T-helper 2 cell treated with Interferon-gamma antibody and Interleukin-4, amounts not matched to agents 5 μg/mL and 100 μg/mL, for 36 hours (primary cell): ENCODE data around the gene GMEB2.
"Not testable (repeated sequence)": the region's sequence is repeated elsewhere in the genome, so short reads cannot be mapped to it uniquely, and the experiment has no call there.

Experiments
- DNase-seq: peaks from one replicate; pipeline ENCODE4 v3.0.0; 2021; ENCODE audit warnings: low spot score
- H3K27ac Mint-ChIP-seq: one replicate; pipeline ENCODE4 v1.8.0; 2021; ENCODE audit warnings: mild to moderate bottlenecking, mixed read lengths
- H3K27me3 Mint-ChIP-seq: one replicate; pipeline ENCODE4 v1.8.0; 2021; ENCODE audit warnings: low read depth, mixed read lengths
- H3K36me3 Mint-ChIP-seq: one replicate; pipeline ENCODE4 v1.8.0; 2021; ENCODE audit warnings: low read depth, mixed read lengths
- H3K4me1 Mint-ChIP-seq: one replicate; pipeline ENCODE4 v1.8.0; 2021; ENCODE audit warnings: low read depth, mixed read lengths
- H3K4me3 Mint-ChIP-seq: one replicate; pipeline ENCODE4 v1.8.0; 2022; ENCODE audit warnings: mild to moderate bottlenecking, moderate library complexity, mixed read lengths
- H3K9me3 Mint-ChIP-seq: one replicate; pipeline ENCODE4 v1.8.0; 2021; ENCODE audit warnings: mixed read lengths

Gene GMEB2

DNA sequence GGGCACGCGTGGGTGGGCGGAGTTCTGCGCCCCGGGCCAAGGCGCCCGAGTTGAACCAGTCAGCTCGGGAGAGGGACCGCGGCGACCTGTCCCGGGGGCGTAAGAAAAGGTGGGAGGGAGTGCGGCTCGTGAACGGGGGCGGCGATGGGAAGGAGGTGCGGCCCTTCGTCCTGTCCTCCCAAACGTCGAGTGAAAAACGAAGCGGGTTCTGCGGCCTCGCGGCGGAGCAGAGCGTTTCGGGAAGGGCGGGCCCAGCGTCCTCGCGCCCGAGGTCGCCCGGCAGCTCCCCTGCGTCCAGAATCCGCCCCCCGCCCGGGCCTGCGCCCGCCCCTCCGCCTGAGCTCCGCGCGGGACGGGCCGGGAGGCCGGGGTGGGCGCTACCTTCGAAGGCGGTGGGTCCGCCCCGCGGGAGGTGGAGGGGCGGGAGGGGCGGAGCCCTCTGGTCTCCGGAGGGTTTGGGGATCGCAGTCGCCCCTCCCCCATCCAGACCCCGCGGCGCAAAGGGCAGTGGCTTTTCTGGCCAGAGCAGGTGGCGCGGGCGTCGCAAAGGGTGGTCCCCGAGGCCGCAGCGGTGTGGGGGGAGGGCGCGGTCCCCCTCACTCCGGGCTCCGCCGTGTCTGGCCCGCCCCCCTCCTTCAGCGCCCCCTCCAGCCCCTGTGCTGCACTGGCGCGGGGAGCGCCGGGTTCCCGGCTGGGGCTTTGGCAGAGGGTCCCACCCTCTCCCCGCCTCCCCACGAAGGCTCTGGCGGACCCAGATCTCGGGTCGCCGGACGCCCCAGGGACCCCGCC lies 25.5 kb upstream of the GMEB2 start:
- Mint-ChIP-seq H3K27me3 (peaks cover 17% of the 10 kb centered on the region), H3K27ac (no peak overlapping the region), H3K4me1 (peaks cover 14% of the 10 kb centered on the region), H3K9me3 (no peaks in the 10 kb centered on the region), H3K4me3 (no peak overlapping the region), H3K36me3 (no peaks in the 10 kb centered on the region)
- DNase-seq: no peak

DNA sequence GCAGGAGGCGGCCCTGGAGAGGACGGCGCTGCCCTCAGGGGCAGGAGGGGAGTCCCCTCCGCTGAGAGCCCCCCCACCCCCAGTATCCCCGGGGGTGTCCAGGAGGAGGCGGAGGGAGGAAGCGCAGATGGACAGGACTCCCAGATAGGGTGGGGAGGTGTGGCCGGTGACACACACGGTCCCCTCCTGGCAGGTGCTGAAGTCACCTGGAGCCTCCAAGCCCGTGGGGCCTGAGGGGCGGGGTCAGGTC lies 25.0 kb upstream of the GMEB2 start:
- H3K27ac Mint-ChIP-seq: no peak overlapping the region
- no peak for DNase-seq

DNA sequence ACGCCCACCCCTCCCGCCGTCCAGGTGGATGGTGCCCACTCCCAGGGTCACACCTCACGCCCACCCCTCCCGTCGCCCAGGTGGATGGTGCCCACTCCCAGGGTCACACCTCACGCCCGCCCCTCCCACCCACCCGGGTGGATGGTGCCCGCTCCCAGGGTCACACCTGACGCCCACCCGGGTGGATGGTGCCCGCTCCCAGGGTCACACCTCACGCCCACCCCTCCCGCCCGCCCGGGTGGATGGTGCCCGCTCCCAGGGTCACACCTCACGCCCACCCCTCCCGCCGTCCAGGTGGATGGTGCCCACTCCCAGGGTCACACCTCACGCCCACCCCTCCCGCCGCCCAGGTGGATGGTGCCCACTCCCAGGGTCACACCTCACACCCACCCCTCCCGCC lies 23.6 kb upstream of the GMEB2 start:
- not testable (repeated sequence) for H3K4me3 Mint-ChIP-seq, H3K36me3 Mint-ChIP-seq, DNase-seq, H3K9me3 Mint-ChIP-seq, H3K27ac Mint-ChIP-seq
- peaks cover 20% of the 10 kb centered on the region for H3K27me3 Mint-ChIP-seq
- peaks cover 14% of the 10 kb centered on the region for H3K4me1 Mint-ChIP-seq

More for the DNA sequence above, 25.0 kb upstream of the GMEB2 start:
- peak overlapping the region; percentile 74 for H3K4me3 Mint-ChIP-seq
- no peaks in the 10 kb centered on the region for H3K9me3 Mint-ChIP-seq
- peaks cover 17% of the 10 kb centered on the region for H3K27me3 Mint-ChIP-seq
- peaks cover 14% of the 10 kb centered on the region for H3K4me1 Mint-ChIP-seq
- no peaks in the 10 kb centered on the region for H3K36me3 Mint-ChIP-seq

DNA sequence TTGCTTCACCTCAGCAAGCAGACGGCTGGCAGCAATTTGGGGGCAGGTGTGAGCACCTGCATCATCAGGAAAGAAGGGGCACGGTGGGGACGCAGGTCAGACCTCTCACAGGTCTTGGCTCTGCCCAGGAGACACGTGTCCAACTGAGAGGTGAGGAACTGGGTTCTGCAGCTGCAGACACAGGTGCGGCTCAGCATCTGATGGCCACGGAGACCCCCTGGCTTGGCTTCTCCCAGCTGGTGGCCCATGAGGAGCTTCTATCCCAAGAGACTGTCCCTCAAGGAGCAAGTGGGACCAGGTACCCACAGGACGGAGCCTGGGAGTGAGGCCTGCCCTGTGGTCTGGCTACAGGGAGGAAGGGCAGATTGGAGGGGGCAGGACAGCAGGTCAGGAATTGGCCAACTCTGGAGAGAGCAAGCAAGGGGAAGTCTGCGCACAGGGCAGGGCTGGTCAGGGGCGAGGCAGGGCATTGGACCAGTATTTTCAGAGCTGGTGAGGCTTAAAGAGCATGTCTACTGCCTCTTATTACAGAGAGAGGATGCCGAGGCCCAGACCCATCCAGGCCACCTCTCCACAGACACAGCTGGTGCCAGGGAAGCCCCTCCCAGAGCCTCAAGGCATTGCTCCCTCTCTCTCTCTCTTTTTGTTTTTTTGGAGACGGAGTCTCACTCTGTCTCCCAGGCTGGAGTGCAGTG lies 22.1 kb upstream of the GMEB2 start:
- Mint-ChIP-seq H3K4me1 (peaks cover 7% of the 10 kb centered on the region), H3K27me3 (peaks cover 16% of the 10 kb centered on the region), H3K4me3 (no peak overlapping the region), H3K27ac (no peak overlapping the region), H3K9me3 (no peaks in the 10 kb centered on the region), H3K36me3 (no peaks in the 10 kb centered on the region)
- no peak for DNase-seq

DNA sequence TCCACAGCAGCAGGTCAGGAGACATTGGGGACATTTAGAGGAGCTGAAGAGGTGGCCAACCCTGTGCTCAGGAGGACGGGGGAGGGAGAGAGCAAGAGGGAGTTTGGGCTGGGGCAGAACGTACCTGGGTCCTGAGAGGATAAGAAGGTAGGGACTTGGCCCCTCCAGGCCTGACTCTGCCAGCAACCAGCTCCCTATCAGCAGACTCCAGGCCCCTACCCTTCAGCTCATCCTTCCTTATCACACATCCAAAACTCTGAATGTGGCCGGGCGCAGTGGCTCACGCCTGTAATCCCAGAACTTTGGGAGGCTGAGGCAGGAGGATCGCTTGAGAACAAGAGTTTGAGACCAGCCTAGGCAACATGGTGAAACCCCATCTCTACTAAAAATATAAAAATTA lies 21.3 kb upstream of the GMEB2 start:
- Mint-ChIP-seq H3K27ac (no peak overlapping the region), H3K36me3 (no peaks in the 10 kb centered on the region), H3K4me3 (no peak overlapping the region), H3K27me3 (peaks cover 14% of the 10 kb centered on the region), H3K9me3 (no peaks in the 10 kb centered on the region), H3K4me1 (peaks cover 4% of the 10 kb centered on the region)
- no peak for DNase-seq

DNA sequence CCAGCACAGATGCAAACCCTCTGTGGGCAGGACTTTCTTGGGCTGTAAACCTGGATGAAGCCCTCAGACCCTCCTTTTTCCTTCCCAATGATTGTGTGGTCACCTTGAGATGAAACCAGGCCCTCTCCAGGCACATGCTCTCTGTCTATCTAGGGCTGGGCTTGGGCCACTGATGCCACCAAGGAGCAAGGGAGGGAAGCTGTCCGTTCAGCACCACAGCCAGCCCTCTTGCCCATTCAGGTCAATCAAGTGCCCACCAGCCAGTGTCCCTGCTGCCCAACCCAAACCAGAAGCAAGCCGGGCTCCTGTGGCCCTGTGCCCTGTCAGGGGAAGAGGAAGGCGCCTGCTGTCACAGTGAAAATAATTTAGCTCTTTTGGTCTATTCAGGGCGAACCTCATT lies 18.3 kb upstream of the GMEB2 start:
- H3K36me3 Mint-ChIP-seq: no peaks in the 10 kb centered on the region
- H3K4me3 Mint-ChIP-seq: no peak overlapping the region
- no peaks in the 10 kb centered on the region for H3K9me3 Mint-ChIP-seq
- peaks cover 1% of the 10 kb centered on the region for H3K4me1 Mint-ChIP-seq
- H3K27ac Mint-ChIP-seq: no peak overlapping the region
- DNase-seq: no peak
- H3K27me3 Mint-ChIP-seq: peaks cover 8% of the 10 kb centered on the region

DNA sequence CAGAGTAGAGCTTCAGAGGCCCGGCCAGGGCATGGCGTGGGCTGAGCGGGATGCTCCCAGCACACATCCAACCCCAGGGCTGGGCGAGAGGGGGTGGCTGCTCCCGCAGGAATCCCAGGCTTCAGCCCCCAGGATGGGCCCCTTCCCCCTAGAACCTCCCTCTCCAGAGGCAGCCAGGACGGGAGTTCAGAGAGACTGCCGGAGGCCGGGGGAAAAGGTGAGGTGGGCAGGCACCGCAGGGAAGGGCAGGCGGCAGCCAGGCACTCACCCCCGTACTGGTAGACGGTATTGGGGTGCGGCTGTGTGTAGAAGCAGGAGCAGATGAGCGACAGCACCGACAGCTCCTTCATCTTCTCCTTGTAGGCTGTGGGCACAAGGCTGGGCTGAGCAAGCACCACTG lies 17.0 kb upstream of the GMEB2 start:
- Mint-ChIP-seq H3K4me3 (no peak overlapping the region), H3K9me3 (no peaks in the 10 kb centered on the region), H3K27me3 (peaks cover 8% of the 10 kb centered on the region), H3K36me3 (peaks cover 9% of the 10 kb centered on the region), H3K4me1 (peaks cover 9% of the 10 kb centered on the region), H3K27ac (no peak overlapping the region)
- DNase-seq: no peak

DNA sequence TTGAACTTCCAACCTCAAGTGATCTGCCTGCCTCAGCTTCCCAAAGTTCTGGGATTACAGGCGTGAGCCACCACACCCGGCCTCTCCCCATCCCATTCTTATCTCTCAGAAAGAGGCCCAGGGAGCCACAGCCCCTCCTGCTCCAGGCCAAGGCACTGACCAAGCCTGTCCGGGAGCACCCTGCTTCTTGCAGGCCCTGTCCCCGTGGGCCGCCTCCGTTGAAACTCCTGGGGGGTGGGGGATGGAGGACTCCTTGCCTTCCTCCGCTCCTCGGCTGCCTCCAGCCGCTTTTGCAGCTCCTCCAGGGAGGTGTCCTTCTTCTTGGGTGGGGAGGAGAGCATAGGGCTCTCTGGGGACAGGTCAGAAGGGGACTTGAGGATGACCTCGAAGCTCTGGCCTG lies 16.6 kb upstream of the GMEB2 start:
- peaks cover 8% of the 10 kb centered on the region for H3K27me3 Mint-ChIP-seq
- no peaks in the 10 kb centered on the region for H3K9me3 Mint-ChIP-seq
- H3K27ac Mint-ChIP-seq: no peak overlapping the region
- peaks cover 10% of the 10 kb centered on the region for H3K4me1 Mint-ChIP-seq
- peaks cover 9% of the 10 kb centered on the region for H3K36me3 Mint-ChIP-seq
- DNase-seq: no peak
- H3K4me3 Mint-ChIP-seq: peak overlapping the region; percentile 71

DNA sequence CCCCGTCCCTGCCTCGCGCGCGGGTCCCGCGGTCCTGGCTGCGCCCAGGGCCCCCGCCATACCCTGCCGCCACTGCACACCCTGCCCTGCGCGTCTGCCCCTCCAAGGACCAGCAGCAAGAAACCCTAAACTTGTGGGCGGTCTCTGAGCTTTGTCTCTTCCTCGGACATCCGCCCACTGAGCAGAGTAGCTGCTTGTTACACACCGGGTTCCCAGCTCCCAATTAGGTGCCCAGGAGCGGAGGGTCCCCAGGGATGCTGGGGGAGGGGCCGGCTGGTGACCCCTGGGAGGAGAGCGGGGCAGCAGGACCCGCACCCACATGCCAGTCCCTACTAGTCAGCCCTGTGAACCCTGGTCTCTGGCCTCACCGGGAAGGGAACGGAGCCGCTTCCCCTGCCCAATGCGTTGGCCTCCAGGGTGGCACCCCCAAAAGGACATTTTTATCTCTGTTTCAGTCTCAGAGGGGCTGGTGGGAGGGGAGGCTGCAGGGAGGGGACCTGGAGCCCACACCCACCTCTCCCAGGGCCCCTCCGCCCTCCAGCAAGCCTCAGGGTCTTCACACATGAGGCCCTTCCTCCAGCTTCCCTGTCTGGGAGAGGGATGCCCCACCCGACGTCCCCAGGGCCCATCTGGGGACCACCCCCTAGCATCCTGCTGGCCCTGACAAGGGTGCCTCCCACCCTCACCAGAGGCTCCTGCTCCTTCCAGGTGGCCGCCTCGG lies 15.8 kb upstream of the GMEB2 start:
- no peaks in the 10 kb centered on the region for H3K9me3 Mint-ChIP-seq
- peak overlapping the region; percentile 71 for H3K4me3 Mint-ChIP-seq
- DNase-seq: no peak
- peaks cover 8% of the 10 kb centered on the region for H3K27me3 Mint-ChIP-seq
- peaks cover 13% of the 10 kb centered on the region for H3K4me1 Mint-ChIP-seq
- H3K36me3 Mint-ChIP-seq: peaks cover 11% of the 10 kb centered on the region
- H3K27ac Mint-ChIP-seq: peak overlapping the region; percentile 74

DNA sequence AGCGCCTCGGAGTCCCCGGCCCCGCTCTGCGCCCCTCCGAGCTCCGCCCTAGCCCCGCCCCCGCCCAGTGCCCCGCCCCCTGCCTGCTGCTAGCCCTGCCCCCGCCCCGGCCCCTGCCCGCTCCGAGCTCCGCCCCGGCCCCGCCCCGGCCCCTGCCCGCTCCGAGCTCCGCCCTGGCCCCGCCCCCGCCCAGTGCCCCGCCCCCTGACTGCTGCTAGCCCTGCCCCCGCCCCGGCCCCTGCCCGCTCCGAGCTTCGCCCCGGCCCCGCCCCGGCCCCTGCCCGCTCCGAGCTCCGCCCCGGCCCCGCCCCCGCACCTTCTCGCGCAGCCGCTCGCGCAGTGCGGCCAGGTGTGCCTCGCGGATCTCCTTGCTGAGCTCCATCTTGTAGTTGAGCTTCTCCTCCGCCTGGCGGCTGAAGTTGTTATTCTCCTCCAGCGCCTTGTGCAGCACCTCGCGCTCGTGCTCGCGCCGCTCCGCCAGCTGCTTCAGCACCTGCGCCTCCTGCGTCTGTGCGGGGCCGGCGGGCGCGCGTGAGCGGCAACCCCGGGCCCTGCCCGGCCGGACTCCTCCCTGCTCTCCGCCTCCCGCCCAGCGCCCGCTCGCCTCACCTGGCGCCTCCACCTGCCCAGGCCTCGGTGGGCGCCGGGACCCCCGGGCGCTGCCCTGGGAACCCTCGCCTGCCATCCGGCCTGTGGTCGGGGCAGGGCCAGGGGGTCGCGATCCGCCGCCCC lies 15.1 kb upstream of the GMEB2 start:
- DNase-seq: peak; percentile 92
- H3K27ac Mint-ChIP-seq: peak overlapping the region; percentile 62
- H3K36me3 Mint-ChIP-seq: peaks cover 11% of the 10 kb centered on the region

DNA sequence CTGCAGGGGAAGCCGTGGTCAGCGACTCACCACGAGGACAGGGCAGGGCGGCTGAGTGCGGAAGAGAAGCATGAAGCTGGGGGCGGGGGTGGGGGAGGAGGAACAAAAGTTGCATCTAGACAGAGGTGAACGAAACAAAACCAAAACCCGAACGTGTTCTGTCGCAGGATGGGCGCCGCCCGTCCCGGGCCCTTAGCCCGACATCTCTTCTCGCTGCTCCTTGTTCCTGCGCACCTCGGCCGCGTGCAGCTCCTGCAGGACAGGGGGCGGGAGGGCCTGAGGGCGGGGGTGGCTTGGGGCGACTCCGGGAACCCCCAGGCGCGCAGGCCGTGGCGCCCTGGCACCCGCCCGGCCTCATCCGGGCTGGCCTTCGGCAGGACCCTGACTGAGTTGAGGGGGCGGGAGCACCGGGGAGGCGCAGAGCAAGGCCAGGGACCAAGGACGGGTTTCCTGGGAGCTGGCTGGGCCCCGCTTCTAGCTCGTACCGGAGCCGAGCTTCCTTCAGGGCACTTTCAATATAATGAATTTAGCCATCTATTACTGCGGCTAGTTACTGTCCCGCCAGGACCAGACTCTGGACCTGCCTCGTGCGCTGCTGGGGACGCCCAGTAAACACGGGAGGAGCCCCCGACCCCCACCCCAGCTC lies 14.4 kb upstream of the GMEB2 start:
- Mint-ChIP-seq H3K9me3 (no peaks in the 10 kb centered on the region), H3K4me3 (peak overlapping the region; percentile 72), H3K4me1 (peaks cover 21% of the 10 kb centered on the region), H3K36me3 (peaks cover 11% of the 10 kb centered on the region), H3K27me3 (peaks cover 8% of the 10 kb centered on the region), H3K27ac (peak overlapping the region; percentile 83)
- peak; percentile 50 for DNase-seq

More for the DNA sequence above, 15.1 kb upstream of the GMEB2 start:
- Mint-ChIP-seq H3K4me1 (peaks cover 19% of the 10 kb centered on the region), H3K27me3 (peaks cover 8% of the 10 kb centered on the region), H3K9me3 (no peaks in the 10 kb centered on the region), H3K4me3 (peak overlapping the region; percentile 51)

DNA sequence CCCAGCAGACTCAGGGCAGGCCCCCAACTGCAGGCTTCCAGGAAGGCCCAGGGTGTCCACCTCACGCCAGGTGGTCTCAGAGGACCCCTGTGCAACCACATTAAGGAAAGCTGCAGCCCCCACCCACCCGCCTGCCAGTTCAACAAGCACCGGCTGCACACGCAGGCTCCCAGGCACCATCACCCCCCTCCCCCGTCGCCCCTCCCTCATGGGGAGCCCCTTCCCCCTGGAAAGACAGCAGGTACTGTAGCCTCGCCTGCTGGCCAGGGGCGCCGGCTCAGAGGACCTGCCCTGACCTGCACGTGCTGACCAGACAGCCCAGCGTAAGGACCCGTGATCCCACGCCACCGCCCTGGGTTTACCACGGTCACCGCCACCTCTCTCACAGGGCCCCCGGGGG lies 13.8 kb upstream of the GMEB2 start:
- DNase-seq, H3K27me3 Mint-ChIP-seq, H3K9me3 Mint-ChIP-seq: not testable (repeated sequence)
- H3K4me1 Mint-ChIP-seq: peaks cover 25% of the 10 kb centered on the region
- peak overlapping the region; percentile 96 for H3K4me3 Mint-ChIP-seq
- peak overlapping the region; percentile 100 for H3K27ac Mint-ChIP-seq
- H3K36me3 Mint-ChIP-seq: peaks cover 11% of the 10 kb centered on the region

DNA sequence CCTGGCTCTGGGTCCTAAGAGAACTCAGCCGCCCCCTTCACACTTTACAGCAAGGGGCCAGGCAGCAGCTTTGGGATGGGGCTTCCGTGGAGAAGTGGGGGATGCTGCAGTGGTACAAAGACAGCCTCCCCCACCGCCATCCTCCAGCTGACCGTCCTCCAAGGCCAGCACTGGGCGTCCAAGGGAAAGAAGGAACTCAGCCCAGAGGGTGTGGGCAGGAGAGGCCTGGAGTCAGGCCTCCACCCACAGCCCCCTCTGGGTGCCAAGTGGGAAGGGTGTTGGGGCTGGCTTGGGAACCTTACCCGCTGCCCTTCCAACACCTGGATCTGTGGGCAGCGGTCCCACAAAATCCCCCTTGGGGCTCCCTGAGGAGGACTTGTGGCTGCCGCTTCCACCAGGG lies 13.2 kb upstream of the GMEB2 start:
- H3K4me3 Mint-ChIP-seq: peak overlapping the region; percentile 96
- peaks cover 11% of the 10 kb centered on the region for H3K36me3 Mint-ChIP-seq
- H3K27ac Mint-ChIP-seq: peak overlapping the region; percentile 100
- no peak for DNase-seq
- H3K4me1 Mint-ChIP-seq: peaks cover 31% of the 10 kb centered on the region
- H3K27me3 Mint-ChIP-seq: peaks cover 6% of the 10 kb centered on the region
- H3K9me3 Mint-ChIP-seq: no peaks in the 10 kb centered on the region
